ENCODE measurements around the gene CSRP1.

- TF ChIP-seq CTCF (IDR thresholded peaks at IDR 0.05) (no peak), POLR2A (IDR thresholded peaks at IDR 0.05) (no peak), POLR2AphosphoS5 (IDR thresholded peaks at IDR 0.05; ENCODE audit: insufficient read depth in 1 of 2, low read depth in 1 of 2) (no peak)
These were observed 21.8 kb upstream of the CSRP1 start for GRCh38 chr1:201528631-201529252.
